OCI-LY1 (cell line): ENCODE results near the gene GUCY1A2.

ENCODE experiments used
- H2AFZ ChIP-seq: fragments of 200-600 bp; sonication (generic), shearing (Covaris generic); 2 replicates; pipeline ENCODE4 v1.6.0; 2014; ENCODE audit warnings: antibody characterized with exemption, mild to moderate bottlenecking, low read length
- H3F3A ChIP-seq: fragments of 200-600 bp; sonication (generic), shearing (Covaris generic); 2 replicates; pipeline ENCODE4 v1.6.0; 2014; ENCODE audit warnings: mild to moderate bottlenecking, antibody characterized with exemption, low read length, moderate library complexity; ENCODE audit not compliant: insufficient read depth
- H3K27ac ChIP-seq: fragments of 200-600 bp; sonication (generic); 2 replicates; pipeline ENCODE4 v1.5.1; 2014; ENCODE audit warnings: low read length, mixed run types, mild to moderate bottlenecking, low read depth; ENCODE audit not compliant: poor library complexity, severe bottlenecking
- H3K27me3 ChIP-seq: fragments of 200-600 bp; sonication (generic); 2 replicates; pipeline ENCODE4 v1.6.0; 2014; ENCODE audit warnings: antibody characterized with exemption, mild to moderate bottlenecking, low read length, moderate library complexity; ENCODE audit not compliant: insufficient read depth
- H3K36me3 ChIP-seq: fragments of 200-600 bp; sonication (generic); 2 replicates; pipeline ENCODE4 v1.6.1; 2014; ENCODE audit warnings: mild to moderate bottlenecking, antibody characterized with exemption, low read length, moderate library complexity, mixed read lengths; ENCODE audit not compliant: insufficient read depth
- H3K4me1 ChIP-seq: fragments of 200-600 bp; sonication (generic); 2 replicates; pipeline ENCODE4 v1.5.1; 2014; ENCODE audit warnings: mild to moderate bottlenecking, low read length, moderate library complexity; ENCODE audit not compliant: insufficient read depth, severe bottlenecking
- H3K4me2 ChIP-seq: fragments of 200-600 bp; sonication (generic), shearing (Covaris generic); 2 replicates; pipeline ENCODE4 v1.6.1; 2014; ENCODE audit warnings: low read length
- H3K4me3 ChIP-seq: fragments of 200-600 bp; sonication (generic); 2 replicates; pipeline ENCODE4 v1.5.1; 2014; ENCODE audit warnings: low read length, low read depth, mild to moderate bottlenecking, mixed read lengths; ENCODE audit not compliant: poor library complexity, severe bottlenecking
- H3K79me2 ChIP-seq: fragments of 200-600 bp; shearing (Covaris generic); 2 replicates; pipeline ENCODE4 v1.6.1; 2016; ENCODE audit warnings: mixed run types, low read length, mixed read lengths; ENCODE audit not compliant: insufficient read depth
- H3K9ac ChIP-seq: fragments of 200-600 bp; sonication (generic), shearing (Covaris generic); 2 replicates; pipeline ENCODE4 v1.6.1; 2014; ENCODE audit warnings: mild to moderate bottlenecking, low read length, mixed read lengths
- H3K9me2 ChIP-seq: fragments of 200-600 bp; sonication (generic), shearing (Covaris generic); 2 replicates; pipeline ENCODE4 v1.6.1; 2014; ENCODE audit warnings: low read depth, mild to moderate bottlenecking, low read length, mixed read lengths
- H3K9me3 ChIP-seq: fragments of 200-600 bp; shearing (Covaris generic); 2 replicates; pipeline ENCODE4 v1.6.1; 2014; ENCODE audit warnings: low read length, mixed read lengths
- H4K20me1 ChIP-seq: fragments of 200-600 bp; sonication (generic), shearing (Covaris generic); 2 replicates; pipeline ENCODE4 v1.6.0; 2016; ENCODE audit warnings: mild to moderate bottlenecking, low read length; ENCODE audit not compliant: insufficient read depth
- CTCF ChIP-seq: fragments of 200-600 bp; sonication (generic), shearing (Covaris generic); IDR thresholded peaks from 2 replicates; pipeline ENCODE4 v1.5.1; 2017; ENCODE audit warnings: mild to moderate bottlenecking, antibody characterized with exemption, low read length, moderate library complexity, mixed read lengths
- EZH2 ChIP-seq: fragments of 200-600 bp; sonication (generic), shearing (Covaris generic); IDR thresholded peaks from 2 replicates; pipeline ENCODE4 v1.8.0; 2017; ENCODE audit warnings: borderline replicate concordance, mixed run types, mild to moderate bottlenecking, antibody characterized with exemption, low read length, moderate library complexity, mixed read lengths

GUCY1A2 gene

DNA sequence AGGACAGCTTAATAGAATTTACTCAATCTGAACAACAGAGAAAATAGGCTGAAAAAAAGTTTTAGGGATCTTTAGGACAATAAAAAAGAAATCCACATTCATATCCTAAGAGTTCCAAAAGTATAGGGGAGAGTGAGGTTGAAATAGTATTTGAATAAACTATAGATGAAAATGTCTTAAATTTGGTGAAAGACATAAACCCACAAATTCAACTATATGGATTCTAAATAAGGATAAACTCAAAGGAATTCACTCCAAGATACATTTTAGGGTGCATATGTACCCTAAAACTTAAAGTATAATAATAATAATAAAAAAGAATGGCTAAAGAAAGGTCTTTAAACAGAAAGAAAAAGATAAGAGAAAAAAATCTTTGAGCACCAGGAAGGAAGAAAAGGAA lies 203.1 kb downstream of the GUCY1A2 start:
- Histone ChIP-seq H3K4me1 (no peaks in the 10 kb centered on the region), H3K9ac (no peak overlapping the region), H3K27ac (no peak overlapping the region), H3K36me3 (no peaks in the 10 kb centered on the region), H3K9me3 (no peaks in the 10 kb centered on the region), H3K9me2 (no peaks in the 10 kb centered on the region), H2AFZ (no peak overlapping the region), H3K4me2 (no peak overlapping the region), H4K20me1 (no peaks in the 10 kb centered on the region), H3K79me2 (no peaks in the 10 kb centered on the region), H3F3A (no peaks in the 10 kb centered on the region), H3K27me3 (no peaks in the 10 kb centered on the region), H3K4me3 (no peak overlapping the region)
- TF ChIP-seq EZH2 (no peak), CTCF (no peak)

- Histone ChIP-seq H3K79me2 (no peaks in the 10 kb centered on the region), H2AFZ (no peak overlapping the region), H3K9me2 (no peaks in the 10 kb centered on the region), H3K4me1 (no peaks in the 10 kb centered on the region), H3K9me3 (no peaks in the 10 kb centered on the region), H3F3A (no peaks in the 10 kb centered on the region), H3K4me3 (no peak overlapping the region), H3K4me2 (no peak overlapping the region), H4K20me1 (no peaks in the 10 kb centered on the region), H3K27ac (no peak overlapping the region), H3K27me3 (no peaks in the 10 kb centered on the region), H3K36me3 (no peaks in the 10 kb centered on the region), H3K9ac (no peak overlapping the region)
- TF ChIP-seq CTCF (no peak), EZH2 (no peak)
Observed at GRCh38 chr11:106813806-106814205, 204.5 kb downstream of the GUCY1A2 start.

DNA sequence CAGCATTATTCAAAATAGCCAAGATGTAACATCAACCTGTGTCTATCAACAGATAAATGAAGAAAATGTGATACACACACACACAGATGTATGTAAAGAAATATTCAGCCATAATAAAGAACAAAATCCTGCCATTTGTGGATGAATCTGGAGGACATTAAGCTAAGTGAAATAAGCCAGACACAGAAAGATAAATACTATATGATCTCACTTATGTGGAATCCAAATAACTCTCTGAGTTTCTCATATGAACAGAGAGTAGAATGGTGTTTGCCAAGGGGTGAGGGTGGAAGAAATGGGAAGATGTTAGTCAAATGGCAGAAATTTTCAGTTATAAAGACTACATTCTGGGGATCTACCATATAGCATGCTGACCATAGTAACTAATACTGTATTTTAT lies 224.2 kb downstream of the GUCY1A2 start:
- no peak overlapping the region for H3K4me3 ChIP-seq
- no peaks in the 10 kb centered on the region for H3K36me3 ChIP-seq
- H3K27me3 ChIP-seq = no peaks in the 10 kb centered on the region
- H4K20me1 ChIP-seq = no peaks in the 10 kb centered on the region
- TF ChIP-seq CTCF = no peak
- TF ChIP-seq EZH2 = no peak
- H3K27ac ChIP-seq = no peak overlapping the region
- H3K9me3 ChIP-seq = no peaks in the 10 kb centered on the region
- H3K9ac ChIP-seq = no peak overlapping the region
- H3K4me1 ChIP-seq = no peaks in the 10 kb centered on the region
- no peaks in the 10 kb centered on the region for H3F3A ChIP-seq
- H3K4me2 ChIP-seq = no peak overlapping the region
- no peaks in the 10 kb centered on the region for H3K79me2 ChIP-seq
- no peak overlapping the region for H2AFZ ChIP-seq
- H3K9me2 ChIP-seq = no peaks in the 10 kb centered on the region
